Measurements from ENCODE around the gene WDR43.

DNA sequence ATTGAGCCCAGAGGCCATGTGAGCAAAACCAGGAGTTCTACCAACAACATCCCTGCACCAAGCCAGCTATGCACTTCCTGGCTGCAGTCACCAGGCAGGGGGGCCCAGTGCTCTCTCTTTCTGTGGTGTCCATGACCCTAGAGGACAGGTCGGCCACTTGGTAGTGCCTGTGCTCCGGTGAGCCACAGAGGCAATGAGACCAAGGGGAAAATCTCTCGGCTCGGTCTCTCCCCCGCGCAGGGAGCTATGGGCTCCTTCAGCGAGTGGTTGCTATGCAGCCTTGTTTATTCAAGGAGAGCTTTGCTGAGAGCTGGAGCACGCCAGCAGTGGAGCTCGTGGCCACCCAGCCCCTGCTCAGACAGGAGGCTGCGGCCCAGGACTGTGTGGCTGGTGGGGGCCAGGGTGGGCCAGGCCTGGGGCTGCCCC, 86.6 kb downstream of the WDR43 start, which contains the start of gene TOGARAM2:
- TF ChIP-seq, protein P1, sequence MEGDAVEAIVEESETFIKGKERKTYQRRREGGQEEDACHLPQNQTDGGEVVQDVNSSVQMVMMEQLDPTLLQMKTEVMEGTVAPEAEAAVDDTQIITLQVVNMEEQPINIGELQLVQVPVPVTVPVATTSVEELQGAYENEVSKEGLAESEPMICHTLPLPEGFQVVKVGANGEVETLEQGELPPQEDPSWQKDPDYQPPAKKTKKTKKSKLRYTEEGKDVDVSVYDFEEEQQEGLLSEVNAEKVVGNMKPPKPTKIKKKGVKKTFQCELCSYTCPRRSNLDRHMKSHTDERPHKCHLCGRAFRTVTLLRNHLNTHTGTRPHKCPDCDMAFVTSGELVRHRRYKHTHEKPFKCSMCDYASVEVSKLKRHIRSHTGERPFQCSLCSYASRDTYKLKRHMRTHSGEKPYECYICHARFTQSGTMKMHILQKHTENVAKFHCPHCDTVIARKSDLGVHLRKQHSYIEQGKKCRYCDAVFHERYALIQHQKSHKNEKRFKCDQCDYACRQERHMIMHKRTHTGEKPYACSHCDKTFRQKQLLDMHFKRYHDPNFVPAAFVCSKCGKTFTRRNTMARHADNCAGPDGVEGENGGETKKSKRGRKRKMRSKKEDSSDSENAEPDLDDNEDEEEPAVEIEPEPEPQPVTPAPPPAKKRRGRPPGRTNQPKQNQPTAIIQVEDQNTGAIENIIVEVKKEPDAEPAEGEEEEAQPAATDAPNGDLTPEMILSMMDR (IDR thresholded peaks at IDR 0.05) = no peak
- no peak for TF ChIP-seq POLR2A (IDR thresholded peaks at IDR 0.05)
